HCT116 (cell line): ENCODE measurements around the gene PRPF6. TPM values are rescaled to one million over a fixed set of nuclear protein-coding genes. Genes with fewer than 3 reads are reported as not detected.

Experiments
- ATAC-seq: fragments of 200-7000 bp; cut with Tn5 transposase; 2 replicates; pipeline ENCODE4 v1.9.1; 2020; ENCODE audit warnings: mild to moderate bottlenecking, moderate library complexity
- BruUV-seq: library from RNA; stranded (reverse); fragments of 400-500 nt; replicated peaks from 2 replicates; lab custom pipeline; 2021; lab: Mats Ljungman, UMichigan
- CTCF ChIA-PET: fragments of 300-600 bp; sonication (Branson Sonifier 250); formaldehyde crosslinking; loops from one replicate; lab custom pipeline; 2021; ENCODE audit warnings: antibody characterized with exemption; lab: Charles Lee
- POLR2A ChIA-PET: fragments of 300-600, 350-600 bp; sonication (Branson Sonifier 250); formaldehyde crosslinking; loops from one replicate; lab custom pipeline; 2021; ENCODE audit warnings: antibody characterized with exemption; lab: Charles Lee
- RAD21 ChIA-PET, 2 experiments: fragments of 300-600 bp; sonication (Branson Sonifier 250); formaldehyde crosslinking; loops; one replicate each; lab custom pipeline; 2023; ENCODE audit warnings: low total read pairs in 2 of 2; ENCODE audit not compliant: uncharacterized antibody in 2 of 2, unreplicated experiment in 2 of 2, low non-redundant PET in 1 of 2; lab: Charles Lee
- DNase-seq: peaks from one replicate; pipeline ENCODE4 v3.0.0-alpha.2; 2010; ENCODE audit warnings: low read depth, low spot score
- H2AFZ ChIP-seq: fragments of 200-600 bp; shearing (Covaris generic), sonication (generic); 2 replicates; pipeline ENCODE4 v1.6.1; 2017; ENCODE audit warnings: low read depth, mixed run types, mixed read lengths, antibody characterized with exemption, low read length; ENCODE audit not compliant: poor library complexity, severe bottlenecking
- H3K27ac ChIP-seq: 2 replicates; pipeline ENCODE4 v1.5.1; 2012; ENCODE audit warnings: low read depth, low read length
- H3K27me3 ChIP-seq: fragments of 200-600 bp; sonication (generic); 2 replicates; pipeline ENCODE4 v1.6.1; 2016; ENCODE audit warnings: mixed run types, low read length, mixed read lengths; ENCODE audit not compliant: insufficient read depth
- H3K36me3 ChIP-seq, 2 experiments: fragments of 200-500 bp in 1 of 2; fragments of 200-600 bp in 1 of 2; sonication (Bioruptor generic) in 1 of 2; sonication (generic) in 1 of 2; 2 replicates each; pipeline versions ENCODE4 v1.5.1 to v1.6.1; 2014 to 2016; ENCODE audit warnings: low read length in 2 of 2, inconsistent platforms in 1 of 2, mixed read lengths in 1 of 2, mixed run types in 1 of 2; ENCODE audit not compliant: insufficient read depth in 2 of 2, control insufficient read depth in 1 of 2
- H3K4me1 ChIP-seq, 2 experiments: fragments of 200-600 bp in 1 of 2; sonication (generic) in 1 of 2; 2 replicates each; pipeline versions ENCODE4 v1.5.1 to v1.6.1; 2012 to 2017; ENCODE audit warnings: low read length in 2 of 2, inconsistent platforms in 1 of 2, mild to moderate bottlenecking in 1 of 2, mixed read lengths in 1 of 2, mixed run types in 1 of 2, moderate library complexity in 1 of 2; ENCODE audit not compliant: insufficient read depth in 2 of 2, control insufficient read depth in 1 of 2
- H3K4me2 ChIP-seq: fragments of 200-600 bp; sonication (generic); 2 replicates; pipeline ENCODE4 v1.6.1; 2017; ENCODE audit warnings: mixed run types, low read length, mixed read lengths
- H3K4me3 ChIP-seq, 2 experiments: fragments of 200-600 bp in 1 of 2; sonication (generic) in 1 of 2; replicated peaks in 1 of 2; 2 replicates each; pipeline ENCODE4 v1.5.1; 2011 to 2016; ENCODE audit warnings: low read length in 2 of 2, control low read depth in 1 of 2, low read depth in 1 of 2, mild to moderate bottlenecking in 1 of 2, mixed read lengths in 1 of 2, mixed run types in 1 of 2
- H3K79me2 ChIP-seq: fragments of 200-600 bp; sonication (generic); 2 replicates; pipeline ENCODE4 v1.6.1; 2017; ENCODE audit warnings: mild to moderate bottlenecking, mixed run types, low read length, moderate library complexity, mixed read lengths; ENCODE audit not compliant: insufficient read depth
- H3K9ac ChIP-seq: fragments of 200-600 bp; sonication (generic); 2 replicates; pipeline ENCODE4 v1.6.1; 2016; ENCODE audit warnings: low read length, mixed read lengths
- H3K9me2 ChIP-seq: fragments of 200-600 bp; sonication (generic), shearing (Covaris generic); 2 replicates; pipeline ENCODE4 v1.6.1; 2017; ENCODE audit warnings: mixed run types, mild to moderate bottlenecking, moderate library complexity; ENCODE audit not compliant: insufficient read depth
- H3K9me3 ChIP-seq, 2 experiments: fragments of 200-500 bp in 1 of 2; fragments of 200-600 bp in 1 of 2; sonication (Bioruptor generic) in 1 of 2; sonication (generic) in 1 of 2; 2 replicates each; pipeline ENCODE4 v1.6.1; 2014 to 2017; ENCODE audit warnings: low read length in 2 of 2, mixed read lengths in 2 of 2, inconsistent platforms in 1 of 2, low read depth in 1 of 2, mild to moderate bottlenecking in 1 of 2, mixed run types in 1 of 2, moderate library complexity in 1 of 2; ENCODE audit not compliant: control insufficient read depth in 1 of 2, insufficient read depth in 1 of 2
- H4K20me1 ChIP-seq: fragments of 200-600 bp; sonication (generic), shearing (Covaris generic); 2 replicates; pipeline ENCODE4 v1.6.1; 2017; ENCODE audit warnings: mixed run types, mild to moderate bottlenecking, moderate library complexity; ENCODE audit not compliant: insufficient read depth
- CBX3 ChIP-seq: IDR thresholded peaks from 2 replicates; pipeline ENCODE4 v1.6.1; 2012; ENCODE audit warnings: low read depth
- CEBPB ChIP-seq: IDR thresholded peaks from 2 replicates; pipeline ENCODE4 v1.6.1; 2012; ENCODE audit warnings: low read depth
- ELF1 ChIP-seq: IDR thresholded peaks from 2 replicates; pipeline ENCODE4 v1.6.1; 2012; ENCODE audit warnings: low read depth, borderline replicate concordance
- EZH2phosphoT487 ChIP-seq: fragments of 200-600 bp; IDR thresholded peaks from 2 replicates; pipeline ENCODE4 v1.6.1; 2018; ENCODE audit warnings: antibody characterized with exemption, borderline replicate concordance
- FOSL1 ChIP-seq: IDR thresholded peaks from 2 replicates; pipeline ENCODE4 v1.6.1; 2012; ENCODE audit warnings: low read depth
- JUND ChIP-seq: IDR thresholded peaks from 2 replicates; pipeline ENCODE4 v1.6.1; 2012
- POLR2A ChIP-seq: IDR thresholded peaks from 2 replicates; pipeline ENCODE4 v1.7.0; 2011; ENCODE audit warnings: borderline replicate concordance; ENCODE audit not compliant: insufficient read depth, insufficient read length; ENCODE audit errors: extremely low read depth
- RAD21 ChIP-seq: IDR thresholded peaks from 2 replicates; pipeline ENCODE4 v1.6.1; 2012; ENCODE audit warnings: low read depth, mild to moderate bottlenecking
- SIN3A ChIP-seq: IDR thresholded peaks from 2 replicates; pipeline ENCODE4 v1.6.1; 2012; ENCODE audit warnings: low read depth
- SP1 ChIP-seq: IDR thresholded peaks from 2 replicates; pipeline ENCODE4 v1.6.1; 2012; ENCODE audit warnings: low read depth
- SRF ChIP-seq: IDR thresholded peaks from 2 replicates; pipeline ENCODE4 v1.6.1; 2012; ENCODE audit warnings: low read depth
- TCF7L2 ChIP-seq: IDR thresholded peaks from 2 replicates; pipeline ENCODE4 v1.7.0; 2011; ENCODE audit warnings: borderline replicate concordance, inconsistent platforms; ENCODE audit not compliant: insufficient read depth, insufficient read length; ENCODE audit errors: extremely low read depth
- YY1 ChIP-seq: IDR thresholded peaks from 2 replicates; pipeline ENCODE4 v1.6.1; 2011; ENCODE audit warnings: low read length, low read depth, moderate library complexity, mild to moderate bottlenecking; ENCODE audit not compliant: insufficient replicate concordance; ENCODE audit errors: extremely low read depth
- ZFX ChIP-seq: fragments of 450-650 bp; IDR thresholded peaks from 2 replicates; pipeline ENCODE4 v1.6.1; 2017
- ZNF274 ChIP-seq: fragments of 200-500 bp; sonication (Bioruptor generic); IDR thresholded peaks from 2 replicates; pipeline ENCODE4 v1.6.1; 2014; ENCODE audit warnings: mild to moderate bottlenecking, low read depth, low read length, inconsistent platforms
- intact Hi-C: fragments of 100-400 bp; cut with micrococcal nuclease; formaldehyde crosslinking; loops from 2 replicates; pipeline ENCODE4 v1.10.0; 2022
- total RNA-seq: library from RNA; stranded (reverse); gene quantifications from one replicate; pipeline ENCODE4 v1.2.1, GENCODE V29; 2021; ENCODE audit not compliant: unreplicated experiment
- TF ChIP-seq, protein P1 (sequence below), 3 experiments: fragments of 200-600 bp in 1 of 3; sonication (generic) in 1 of 3; IDR thresholded peaks in 2 of 3; conservative IDR thresholded peaks in 1 of 3; 2 replicates each; pipeline ENCODE4 v1.5.1; 2012 to 2017; ENCODE audit warnings: low read depth in 2 of 3, low read length in 2 of 3, antibody characterized with exemption in 1 of 3, borderline replicate concordance in 1 of 3, control low read depth in 1 of 3, mild to moderate bottlenecking in 1 of 3, mixed read lengths in 1 of 3, mixed run types in 1 of 3, moderate library complexity in 1 of 3; ENCODE audit not compliant: insufficient read depth in 1 of 3
- TF ChIP-seq, protein P2 (sequence below): IDR thresholded peaks from 2 replicates; pipeline ENCODE4 v1.6.1; 2011; ENCODE audit warnings: mild to moderate bottlenecking, low read length, moderate library complexity; ENCODE audit not compliant: insufficient replicate concordance; ENCODE audit errors: extremely low read depth
- TF ChIP-seq, protein P3 (sequence below): IDR thresholded peaks from 2 replicates; pipeline ENCODE4 v1.6.1; 2012
- TF ChIP-seq, protein P4 (sequence below): IDR thresholded peaks from 2 replicates; pipeline ENCODE4 v1.6.1; 2012
- TF ChIP-seq, protein P5 (sequence below): IDR thresholded peaks from 2 replicates; pipeline ENCODE4 v1.6.1; 2012; ENCODE audit warnings: low read depth

PRPF6 gene
- total RNA-seq, 1 experiment from 2014 or later = 74.9 TPM

DNA sequence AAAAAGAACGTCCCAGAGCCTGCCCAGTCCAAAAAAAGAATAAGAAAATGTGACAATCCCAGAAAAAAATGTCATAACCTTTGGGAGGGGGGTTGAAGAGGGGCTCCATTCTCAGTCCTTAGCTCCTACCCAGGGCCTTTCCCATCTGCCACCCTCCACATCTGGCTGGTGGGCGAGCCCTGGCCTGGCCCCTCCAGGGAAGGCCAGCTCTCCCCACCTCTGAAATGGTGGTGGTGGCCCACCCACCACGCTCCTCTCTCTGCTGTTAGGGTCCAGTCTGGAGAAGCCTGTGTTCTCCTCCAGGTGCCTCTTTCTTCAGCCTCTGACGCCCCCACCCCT, 98.0 kb downstream of the PRPF6 start:
- Histone ChIP-seq H3K4me2 (peak overlapping the region; percentile 99), H3K9ac (peak overlapping the region; percentile 87), H4K20me1 (no peaks in the 10 kb centered on the region), H2AFZ (no peak overlapping the region), H3K9me3 (no peaks in the 10 kb centered on the region), H3K4me1 (peaks cover 14 to 21% of the 10 kb centered on the region in 2 experiments), H3K27ac (peak overlapping the region; percentile 61), H3K27me3 (no peaks in the 10 kb centered on the region), H3K4me3 (peak overlapping the region; percentile 79 to 96), H3K79me2 (peaks cover 9% of the 10 kb centered on the region; the same call in 1 of the 2 replicates), H3K36me3 (no peaks in the 10 kb centered on the region), H3K9me2 (no peaks in the 10 kb centered on the region)
- ChIA-PET CTCF (interaction anchor here (1.5 kb wide), 1 partner anchor 10 kb away, joined by 3 read pairs; no protein-coding TSS in a partner anchor), POLR2A (no interaction called here), RAD21 (no interaction called here)
- TF ChIP-seq, protein P1, sequence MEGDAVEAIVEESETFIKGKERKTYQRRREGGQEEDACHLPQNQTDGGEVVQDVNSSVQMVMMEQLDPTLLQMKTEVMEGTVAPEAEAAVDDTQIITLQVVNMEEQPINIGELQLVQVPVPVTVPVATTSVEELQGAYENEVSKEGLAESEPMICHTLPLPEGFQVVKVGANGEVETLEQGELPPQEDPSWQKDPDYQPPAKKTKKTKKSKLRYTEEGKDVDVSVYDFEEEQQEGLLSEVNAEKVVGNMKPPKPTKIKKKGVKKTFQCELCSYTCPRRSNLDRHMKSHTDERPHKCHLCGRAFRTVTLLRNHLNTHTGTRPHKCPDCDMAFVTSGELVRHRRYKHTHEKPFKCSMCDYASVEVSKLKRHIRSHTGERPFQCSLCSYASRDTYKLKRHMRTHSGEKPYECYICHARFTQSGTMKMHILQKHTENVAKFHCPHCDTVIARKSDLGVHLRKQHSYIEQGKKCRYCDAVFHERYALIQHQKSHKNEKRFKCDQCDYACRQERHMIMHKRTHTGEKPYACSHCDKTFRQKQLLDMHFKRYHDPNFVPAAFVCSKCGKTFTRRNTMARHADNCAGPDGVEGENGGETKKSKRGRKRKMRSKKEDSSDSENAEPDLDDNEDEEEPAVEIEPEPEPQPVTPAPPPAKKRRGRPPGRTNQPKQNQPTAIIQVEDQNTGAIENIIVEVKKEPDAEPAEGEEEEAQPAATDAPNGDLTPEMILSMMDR (IDR thresholded peaks at IDR 0.05 in 2 of 3, conservative IDR thresholded peaks at IDR 0.05 in 1 of 3; ENCODE audit: borderline replicate concordance in 1 of 3, insufficient read depth in 1 of 3, low read depth in 2 of 3, low read length in 2 of 3) = no peak
- TF ChIP-seq EZH2phosphoT487 = no peak
- no peak for TF ChIP-seq ELF1
- TF ChIP-seq JUND = no peak
- TF ChIP-seq SP1 = no peak
- no peak for TF ChIP-seq CEBPB
- no peak for TF ChIP-seq SIN3A
- no peak for TF ChIP-seq YY1
- no peak for TF ChIP-seq FOSL1
- TF ChIP-seq, protein P2, sequence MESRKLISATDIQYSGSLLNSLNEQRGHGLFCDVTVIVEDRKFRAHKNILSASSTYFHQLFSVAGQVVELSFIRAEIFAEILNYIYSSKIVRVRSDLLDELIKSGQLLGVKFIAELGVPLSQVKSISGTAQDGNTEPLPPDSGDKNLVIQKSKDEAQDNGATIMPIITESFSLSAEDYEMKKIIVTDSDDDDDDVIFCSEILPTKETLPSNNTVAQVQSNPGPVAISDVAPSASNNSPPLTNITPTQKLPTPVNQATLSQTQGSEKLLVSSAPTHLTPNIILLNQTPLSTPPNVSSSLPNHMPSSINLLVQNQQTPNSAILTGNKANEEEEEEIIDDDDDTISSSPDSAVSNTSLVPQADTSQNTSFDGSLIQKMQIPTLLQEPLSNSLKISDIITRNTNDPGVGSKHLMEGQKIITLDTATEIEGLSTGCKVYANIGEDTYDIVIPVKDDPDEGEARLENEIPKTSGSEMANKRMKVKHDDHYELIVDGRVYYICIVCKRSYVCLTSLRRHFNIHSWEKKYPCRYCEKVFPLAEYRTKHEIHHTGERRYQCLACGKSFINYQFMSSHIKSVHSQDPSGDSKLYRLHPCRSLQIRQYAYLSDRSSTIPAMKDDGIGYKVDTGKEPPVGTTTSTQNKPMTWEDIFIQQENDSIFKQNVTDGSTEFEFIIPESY = no peak
- no peak for TF ChIP-seq SRF
- no peak for TF ChIP-seq RAD21
- TF ChIP-seq, protein P3, sequence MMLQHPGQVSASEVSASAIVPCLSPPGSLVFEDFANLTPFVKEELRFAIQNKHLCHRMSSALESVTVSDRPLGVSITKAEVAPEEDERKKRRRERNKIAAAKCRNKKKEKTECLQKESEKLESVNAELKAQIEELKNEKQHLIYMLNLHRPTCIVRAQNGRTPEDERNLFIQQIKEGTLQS = no peak
- no peak for TF ChIP-seq TCF7L2
- TF ChIP-seq CBX3 = no peak
- no peak for TF ChIP-seq ZFX
- no peak for TF ChIP-seq POLR2A
- TF ChIP-seq, protein P4, sequence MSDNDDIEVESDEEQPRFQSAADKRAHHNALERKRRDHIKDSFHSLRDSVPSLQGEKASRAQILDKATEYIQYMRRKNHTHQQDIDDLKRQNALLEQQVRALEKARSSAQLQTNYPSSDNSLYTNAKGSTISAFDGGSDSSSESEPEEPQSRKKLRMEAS = no peak
- TF ChIP-seq ZNF274 = no peak
- TF ChIP-seq, protein P5, sequence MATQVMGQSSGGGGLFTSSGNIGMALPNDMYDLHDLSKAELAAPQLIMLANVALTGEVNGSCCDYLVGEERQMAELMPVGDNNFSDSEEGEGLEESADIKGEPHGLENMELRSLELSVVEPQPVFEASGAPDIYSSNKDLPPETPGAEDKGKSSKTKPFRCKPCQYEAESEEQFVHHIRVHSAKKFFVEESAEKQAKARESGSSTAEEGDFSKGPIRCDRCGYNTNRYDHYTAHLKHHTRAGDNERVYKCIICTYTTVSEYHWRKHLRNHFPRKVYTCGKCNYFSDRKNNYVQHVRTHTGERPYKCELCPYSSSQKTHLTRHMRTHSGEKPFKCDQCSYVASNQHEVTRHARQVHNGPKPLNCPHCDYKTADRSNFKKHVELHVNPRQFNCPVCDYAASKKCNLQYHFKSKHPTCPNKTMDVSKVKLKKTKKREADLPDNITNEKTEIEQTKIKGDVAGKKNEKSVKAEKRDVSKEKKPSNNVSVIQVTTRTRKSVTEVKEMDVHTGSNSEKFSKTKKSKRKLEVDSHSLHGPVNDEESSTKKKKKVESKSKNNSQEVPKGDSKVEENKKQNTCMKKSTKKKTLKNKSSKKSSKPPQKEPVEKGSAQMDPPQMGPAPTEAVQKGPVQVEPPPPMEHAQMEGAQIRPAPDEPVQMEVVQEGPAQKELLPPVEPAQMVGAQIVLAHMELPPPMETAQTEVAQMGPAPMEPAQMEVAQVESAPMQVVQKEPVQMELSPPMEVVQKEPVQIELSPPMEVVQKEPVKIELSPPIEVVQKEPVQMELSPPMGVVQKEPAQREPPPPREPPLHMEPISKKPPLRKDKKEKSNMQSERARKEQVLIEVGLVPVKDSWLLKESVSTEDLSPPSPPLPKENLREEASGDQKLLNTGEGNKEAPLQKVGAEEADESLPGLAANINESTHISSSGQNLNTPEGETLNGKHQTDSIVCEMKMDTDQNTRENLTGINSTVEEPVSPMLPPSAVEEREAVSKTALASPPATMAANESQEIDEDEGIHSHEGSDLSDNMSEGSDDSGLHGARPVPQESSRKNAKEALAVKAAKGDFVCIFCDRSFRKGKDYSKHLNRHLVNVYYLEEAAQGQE = no peak
- intact Hi-C loops = no loop called here
- ATAC-seq (no peak), DNase-seq (no peak)
- no TSS peak for BruUV-seq
